HUES6 (cell line): ENCODE results near the gene GNAS-AS1.
A peak's percentile ranks its signal among the peaks of the same experiment; 100 is the strongest.

Experiments
- H3K27ac ChIP-seq: 2 replicates; pipeline ENCODE4 v1.7.0; 2013; ENCODE audit warnings: low read depth, mild to moderate bottlenecking, low read length, inconsistent platforms
- H3K27me3 ChIP-seq: 2 replicates; pipeline ENCODE4 v1.6.1; 2013; ENCODE audit warnings: low read length; ENCODE audit not compliant: control insufficient read depth, insufficient read depth
- H3K36me3 ChIP-seq: 2 replicates; pipeline ENCODE4 v1.6.1; 2013; ENCODE audit warnings: low read length; ENCODE audit not compliant: control insufficient read depth, insufficient read depth
- H3K4me1 ChIP-seq: 2 replicates; pipeline ENCODE4 v1.6.1; 2013; ENCODE audit warnings: low read length; ENCODE audit not compliant: control insufficient read depth, insufficient read depth
- H3K4me3 ChIP-seq: 2 replicates; pipeline ENCODE4 v1.5.1; 2013; ENCODE audit warnings: low read depth, low read length
- H3K9ac ChIP-seq: one replicate; pipeline ENCODE4 v1.6.1; 2013; ENCODE audit warnings: mild to moderate bottlenecking, low read length
- H3K9me3 ChIP-seq: 2 replicates; pipeline ENCODE4 v1.6.1; 2013; ENCODE audit warnings: low read depth, low read length; ENCODE audit not compliant: control insufficient read depth, insufficient read depth

The GNAS-AS1 gene

GRCh38 chr20:58883241-58883691, 32.6 kb upstream of the GNAS-AS1 start:
- Histone ChIP-seq H3K9ac (no peak overlapping the region), H3K4me3 (peak overlapping the region; percentile 2; the same call in 1 of the 2 replicates), H3K9me3 (no peaks in the 10 kb centered on the region), H3K4me1 (peaks cover 24% of the 10 kb centered on the region), H3K27me3 (no peaks in the 10 kb centered on the region), H3K27ac (0 out of 2 replicates have a peak overlapping the region, but pooled peaks have one; percentile 8), H3K36me3 (no peaks in the 10 kb centered on the region)

GRCh38 chr20:58882704-58883089, 32.0 kb upstream of the GNAS-AS1 start:
- Histone ChIP-seq H3K4me1 (peaks cover 30% of the 10 kb centered on the region), H3K9me3 (no peaks in the 10 kb centered on the region), H3K27ac (peak overlapping the region; percentile 8; the same call in 1 of the 2 replicates), H3K36me3 (no peaks in the 10 kb centered on the region), H3K9ac (no peak overlapping the region), H3K27me3 (no peaks in the 10 kb centered on the region), H3K4me3 (peak overlapping the region; percentile 2; the same call in 1 of the 2 replicates)

- H3K9ac ChIP-seq = no peak overlapping the region
- no peak overlapping the region for H3K27ac ChIP-seq
- H3K4me3 ChIP-seq = no peak overlapping the region
- no peaks in the 10 kb centered on the region for H3K36me3 ChIP-seq
- no peaks in the 10 kb centered on the region for H3K27me3 ChIP-seq
- peaks cover 44% of the 10 kb centered on the region for H3K4me1 ChIP-seq
- no peaks in the 10 kb centered on the region for H3K9me3 ChIP-seq
Observed at GRCh38 chr20:58880994-58881752, 30.5 kb upstream of the GNAS-AS1 start.

- Histone ChIP-seq H3K9ac (no peak overlapping the region), H3K36me3 (no peaks in the 10 kb centered on the region), H3K27me3 (no peaks in the 10 kb centered on the region), H3K27ac (no peak overlapping the region), H3K9me3 (no peaks in the 10 kb centered on the region), H3K4me1 (peaks cover 50% of the 10 kb centered on the region), H3K4me3 (no peak overlapping the region)
Observed at GRCh38 chr20:58880441-58880840, 29.7 kb upstream of the GNAS-AS1 start.

GRCh38 chr20:58878399-58878798, 27.7 kb upstream of the GNAS-AS1 start:
- H3K36me3 ChIP-seq = no peaks in the 10 kb centered on the region
- H3K4me3 ChIP-seq = no peak overlapping the region
- no peak overlapping the region for H3K9ac ChIP-seq
- no peaks in the 10 kb centered on the region for H3K9me3 ChIP-seq
- H3K27me3 ChIP-seq = no peaks in the 10 kb centered on the region
- H3K4me1 ChIP-seq = peaks cover 49% of the 10 kb centered on the region
- H3K27ac ChIP-seq = no peak overlapping the region

GRCh38 chr20:58877976-58878360, 27.3 kb upstream of the GNAS-AS1 start:
- Histone ChIP-seq H3K4me1 (peaks cover 44% of the 10 kb centered on the region), H3K27ac (no peak overlapping the region), H3K4me3 (no peak overlapping the region), H3K9me3 (no peaks in the 10 kb centered on the region), H3K27me3 (no peaks in the 10 kb centered on the region), H3K9ac (no peak overlapping the region), H3K36me3 (no peaks in the 10 kb centered on the region)

GRCh38 chr20:58877050-58877975, 26.6 kb upstream of the GNAS-AS1 start:
- Histone ChIP-seq H3K4me1 (peaks cover 38% of the 10 kb centered on the region), H3K4me3 (no peak overlapping the region), H3K9ac (no peak overlapping the region), H3K27ac (no peak overlapping the region), H3K27me3 (no peaks in the 10 kb centered on the region), H3K36me3 (no peaks in the 10 kb centered on the region), H3K9me3 (no peaks in the 10 kb centered on the region)

GRCh38 chr20:58876437-58876836, 25.7 kb upstream of the GNAS-AS1 start:
- no peak overlapping the region for H3K27ac ChIP-seq

GRCh38 chr20:58875541-58876134, 24.9 kb upstream of the GNAS-AS1 start:
- no peaks in the 10 kb centered on the region for H3K9me3 ChIP-seq
- no peak overlapping the region for H3K9ac ChIP-seq
- H3K4me3 ChIP-seq = no peak overlapping the region
- H3K4me1 ChIP-seq = peaks cover 34% of the 10 kb centered on the region
- H3K27ac ChIP-seq = no peak overlapping the region
- no peaks in the 10 kb centered on the region for H3K36me3 ChIP-seq
- H3K27me3 ChIP-seq = no peaks in the 10 kb centered on the region

More at GRCh38 chr20:58876437-58876836, 25.7 kb upstream of the GNAS-AS1 start:
- H3K9ac ChIP-seq = no peak overlapping the region
- no peaks in the 10 kb centered on the region for H3K9me3 ChIP-seq
- no peaks in the 10 kb centered on the region for H3K27me3 ChIP-seq
- H3K4me1 ChIP-seq = peaks cover 34% of the 10 kb centered on the region
- H3K4me3 ChIP-seq = no peak overlapping the region
- H3K36me3 ChIP-seq = no peaks in the 10 kb centered on the region

- H3K27ac ChIP-seq = no peak overlapping the region
- peaks cover 34% of the 10 kb centered on the region for H3K4me1 ChIP-seq
- H3K4me3 ChIP-seq = no peak overlapping the region
- no peaks in the 10 kb centered on the region for H3K36me3 ChIP-seq
- H3K27me3 ChIP-seq = no peaks in the 10 kb centered on the region
- no peaks in the 10 kb centered on the region for H3K9me3 ChIP-seq
- H3K9ac ChIP-seq = no peak overlapping the region
Observed at GRCh38 chr20:58875111-58875510, 24.4 kb upstream of the GNAS-AS1 start.
